Small intestine (tissue), 7 donors: ENCODE data around the gene OR7A10. TPM values are rescaled to one million over a fixed set of nuclear protein-coding genes. Genes with fewer than 3 reads are reported as not detected.
"Not testable (repeated sequence)": the region's sequence is repeated elsewhere in the genome, so short reads cannot be mapped to it uniquely, and the experiment has no call there.

Experiments
- DNase-seq, 2 donors: peaks; one replicate each; pipeline versions ENCODE4 v3.0.0 to v3.0.0-alpha.2; 2013
- FAIRE-seq: peaks from 2 replicates; lab custom pipeline; 2012; peaks lifted over from hg19 to GRCh38; lab: Jason Lieb, UNC
- H3K27ac ChIP-seq, 3 donors: one replicate each; pipeline ENCODE4 v1.5.1; 2013; ENCODE audit warnings: low read length in 2 of 3, mild to moderate bottlenecking in 2 of 3, control low read depth in 1 of 3, inconsistent platforms in 1 of 3, low read depth in 1 of 3, moderate library complexity in 1 of 3
- H3K27me3 ChIP-seq, 3 donors: one replicate each; pipeline ENCODE4 v1.6.1; 2013; ENCODE audit warnings: low read length in 3 of 3, inconsistent platforms in 1 of 3; ENCODE audit not compliant: control insufficient read depth in 3 of 3, insufficient read depth in 3 of 3
- H3K36me3 ChIP-seq, 3 donors: one replicate each; pipeline ENCODE4 v1.6.1; 2013; ENCODE audit warnings: low read length in 3 of 3, inconsistent platforms in 1 of 3, low read depth in 1 of 3, mild to moderate bottlenecking in 1 of 3, moderate library complexity in 1 of 3; ENCODE audit not compliant: control insufficient read depth in 3 of 3, insufficient read depth in 2 of 3
- H3K4me1 ChIP-seq, 3 donors: one replicate each; pipeline ENCODE4 v1.6.1; 2013; ENCODE audit warnings: low read length in 2 of 3, inconsistent platforms in 1 of 3, low read depth in 1 of 3, mild to moderate bottlenecking in 1 of 3, moderate library complexity in 1 of 3; ENCODE audit not compliant: control insufficient read depth in 3 of 3, insufficient read depth in 2 of 3
- H3K4me3 ChIP-seq, 3 donors: one replicate each; pipeline ENCODE4 v1.5.1; 2013; ENCODE audit warnings: low read length in 3 of 3, control low read depth in 1 of 3, inconsistent platforms in 1 of 3, low read depth in 1 of 3, mild to moderate bottlenecking in 1 of 3, moderate library complexity in 1 of 3
- H3K9me3 ChIP-seq, 2 donors: one replicate each; pipeline ENCODE4 v1.6.1; 2013; ENCODE audit warnings: low read depth in 1 of 2, low read length in 1 of 2; ENCODE audit not compliant: control insufficient read depth in 2 of 2, insufficient read depth in 1 of 2
- WGBS, 3 donors: extraction: QIAGEN DNeasy Blood & Tissue Kit; methylation state at CpG; one replicate each; pipeline ENCODE4 v1.1.7; 2013; 5-methylcytosine and 5-hydroxymethylcytosine counted together
- polyA plus RNA-seq, 4 donors: library from polyadenylated mRNA; stranded (reverse) in 3 of 4; unstranded in 1 of 4; fragments of 200-250 nt in 3 of 4; fragments of 120-200 nt in 1 of 4; gene quantifications; one replicate each; pipeline versions ENCODE4 v1.2.1 to v1.2.3, GENCODE V29; 2013
- donor health status: healthy with polysubstance abuse.
- donor health status: control.
- donor health status: control.
- donor health status: Bipolar disorder and iron deficiency.
- donor health status: healthy.

Gene OR7A10
- polyA plus RNA-seq, 4 donors, result not detected

- Histone ChIP-seq H3K36me3 (no peaks in the 10 kb centered on the region), H3K4me1 (no peaks in the 10 kb centered on the region), H3K4me3 (no peak overlapping the region), H3K27ac (no peak overlapping the region), H3K27me3 (no peaks in the 10 kb centered on the region), H3K9me3 (no peaks in the 10 kb centered on the region)
- DNase-seq, result no peak
- FAIRE-seq, result no peak
- 39 to 57% (median 49%) methylated on average over 2 of the region's 2 CpGs for WGBS, 3 donors
Observed at GRCh38 chr19:14814982-14815652, 33.6 kb downstream of the OR7A10 start.

DNA sequence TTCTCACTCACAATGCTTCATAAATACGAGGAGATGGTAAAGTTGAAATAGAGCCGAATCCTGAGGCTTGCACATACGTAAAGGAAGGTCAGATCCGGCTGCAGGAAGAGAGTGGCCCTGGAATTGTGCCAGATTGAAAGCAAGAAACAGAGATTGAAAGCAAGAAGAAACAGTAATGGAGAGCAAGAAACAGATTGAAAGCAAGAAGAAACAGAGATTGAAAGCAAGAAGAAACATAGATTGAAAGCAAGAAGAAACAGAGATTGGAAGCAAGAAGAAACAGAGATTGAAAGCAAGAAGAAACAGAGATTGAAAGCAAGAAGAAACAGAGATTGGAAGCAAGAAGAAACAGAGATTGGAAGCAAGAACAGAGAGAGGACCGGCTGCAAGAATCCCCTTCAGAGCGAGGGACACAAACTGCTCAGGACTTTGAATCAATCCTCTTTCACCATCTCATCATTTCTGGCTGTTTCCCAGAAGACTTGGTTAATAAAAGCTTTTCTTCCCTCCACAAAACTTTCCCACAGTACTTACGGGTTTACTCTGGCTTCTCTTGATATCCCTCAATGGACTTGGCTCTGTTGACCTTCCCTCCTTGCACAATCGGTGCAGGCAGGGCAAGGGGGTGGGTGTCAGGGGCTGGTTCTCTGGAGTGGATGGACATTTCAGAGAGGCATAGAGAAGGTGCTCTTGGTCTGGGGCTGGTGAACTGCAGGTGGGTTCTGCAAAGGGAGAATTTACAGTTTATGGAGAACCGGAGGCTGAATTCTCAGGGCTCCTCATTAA, 39.3 kb downstream of the OR7A10 start:
- no peak for DNase-seq
- peaks cover 0 to 2% (median 0%) of the 10 kb centered on the region in 3 donors for H3K27me3 ChIP-seq
- H3K27ac ChIP-seq, result no peak overlapping the region
- no peaks in the 10 kb centered on the region for H3K4me1 ChIP-seq
- FAIRE-seq, result no peak
- no peak overlapping the region for H3K4me3 ChIP-seq
- no peaks in the 10 kb centered on the region for H3K9me3 ChIP-seq
- WGBS, 3 donors, result 56 to 62% (median 60%) methylated on average over 9 of the region's 9 CpGs
- H3K36me3 ChIP-seq, result no peaks in the 10 kb centered on the region

GRCh38 chr19:14804765-14805164, 44.0 kb downstream of the OR7A10 start:
- WGBS, 3 donors, result 67 to 87% (median 70%) methylated on average over 3 of the region's 3 CpGs
- peaks cover 0 to 2% (median 0%) of the 10 kb centered on the region in 3 donors for H3K27me3 ChIP-seq
- H3K4me1 ChIP-seq, result no peaks in the 10 kb centered on the region
- H3K4me3 ChIP-seq, result no peak overlapping the region
- no peaks in the 10 kb centered on the region for H3K9me3 ChIP-seq
- DNase-seq, result no peak
- no peak overlapping the region for H3K27ac ChIP-seq
- FAIRE-seq, result no peak
- H3K36me3 ChIP-seq, result no peaks in the 10 kb centered on the region

GRCh38 chr19:14798760-14799159, 50.0 kb downstream of the OR7A10 start:
- Histone ChIP-seq H3K36me3 (no peaks in the 10 kb centered on the region), H3K27me3 (peaks cover 0 to 2% (median 0%) of the 10 kb centered on the region in 3 donors), H3K4me1 (no peaks in the 10 kb centered on the region), H3K4me3 (no peak overlapping the region), H3K9me3 (no peaks in the 10 kb centered on the region), H3K27ac (no peak overlapping the region)
- FAIRE-seq (no peak), DNase-seq (no peak)
- WGBS, 3 donors, result 64 to 69% (median 68%) methylated on average over 5 of the region's 5 CpGs

DNA sequence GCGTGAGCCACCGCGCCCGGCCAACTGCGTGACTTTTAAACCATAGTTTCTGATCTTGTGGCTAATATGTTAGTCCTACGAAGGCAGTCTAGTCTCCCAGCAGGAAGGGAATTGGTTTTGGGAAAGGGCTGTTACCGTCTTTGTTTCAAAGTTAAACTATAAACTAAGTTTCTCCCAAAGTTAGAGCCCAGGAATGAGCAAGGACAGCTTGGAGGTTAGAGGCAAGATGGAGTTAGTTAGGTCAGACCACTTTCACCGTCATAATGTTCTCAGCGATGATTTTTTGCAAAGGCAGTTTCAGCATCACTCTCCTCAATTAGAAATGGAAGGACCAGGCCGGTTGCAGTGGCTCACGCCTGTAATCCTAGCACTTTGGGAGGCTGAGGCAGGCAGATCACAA, 52.7 kb downstream of the OR7A10 start:
- DNase-seq, result no peak
- no peak for FAIRE-seq
- 90 to 94% (median 91%) methylated on average over 11 of the region's 11 CpGs for WGBS, 3 donors
- peaks cover 0 to 2% (median 0%) of the 10 kb centered on the region in 3 donors for H3K27me3 ChIP-seq
- H3K9me3 ChIP-seq, result no peaks in the 10 kb centered on the region
- no peaks in the 10 kb centered on the region for H3K36me3 ChIP-seq
- H3K4me3 ChIP-seq, result no peak overlapping the region
- H3K4me1 ChIP-seq, result no peaks in the 10 kb centered on the region
- H3K27ac ChIP-seq, result no peak overlapping the region

DNA sequence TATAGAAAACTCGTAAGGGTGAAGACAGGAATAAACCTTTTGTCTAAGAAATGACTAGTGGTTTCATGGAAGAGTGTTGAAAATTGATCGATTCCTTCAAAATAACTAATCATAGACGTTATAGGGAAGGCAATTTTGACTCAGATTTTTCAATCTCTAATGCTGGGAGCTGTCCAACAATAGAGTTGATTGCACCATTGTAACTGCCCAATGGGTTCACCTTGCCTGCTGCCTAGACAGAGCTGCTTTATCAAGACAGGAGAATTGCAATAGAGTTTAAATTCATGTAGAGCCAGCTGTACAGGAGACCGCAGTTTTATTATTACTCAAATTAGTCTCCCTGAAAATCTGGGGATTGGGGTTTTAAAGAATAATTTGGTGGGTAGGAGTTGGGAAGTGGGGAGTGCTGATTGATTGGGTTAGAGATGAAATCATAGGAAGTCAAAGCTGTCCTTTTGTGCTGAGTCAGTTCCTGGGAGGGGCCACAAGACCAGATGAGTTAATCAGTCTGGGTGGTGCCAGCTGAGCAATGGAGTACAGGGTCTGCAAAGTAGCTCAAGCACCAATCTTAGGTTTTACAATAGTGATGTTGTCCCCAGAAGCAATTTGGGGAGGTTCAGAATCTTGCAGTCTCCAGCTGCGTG, 53.5 kb downstream of the OR7A10 start:
- no peaks in the 10 kb centered on the region for H3K36me3 ChIP-seq
- no peaks in the 10 kb centered on the region for H3K4me1 ChIP-seq
- no peak overlapping the region for H3K4me3 ChIP-seq
- DNase-seq (no peak), FAIRE-seq (no peak)
- H3K9me3 ChIP-seq, result no peaks in the 10 kb centered on the region
- H3K27me3 ChIP-seq, result peaks cover 0 to 2% (median 0%) of the 10 kb centered on the region in 3 donors
- H3K27ac ChIP-seq, result no peak overlapping the region
- WGBS, 3 donors, result 77 to 87% (median 84%) methylated on average over 5 of the region's 5 CpGs

- not testable (repeated sequence) for FAIRE-seq, H3K27ac ChIP-seq, H3K36me3 ChIP-seq, H3K4me1 ChIP-seq, H3K4me3 ChIP-seq, H3K9me3 ChIP-seq, DNase-seq, H3K27me3 ChIP-seq
- WGBS, 3 donors, result 67 to 78% (median 68%) methylated on average over 6 of the region's 6 CpGs
Observed at GRCh38 chr19:14792250-14792649, 56.5 kb downstream of the OR7A10 start.
